GM21717 (cell line): ENCODE results near the gene SESN3.
"Not testable (repeated sequence)": the region's sequence is repeated elsewhere in the genome, so short reads cannot be mapped to it uniquely, and the experiment has no call there.

ENCODE experiments used
- ATAC-seq: cut with Tn5 transposase; IDR thresholded peaks from one replicate; pipeline ENCODE4 v1.9.1; 2021; ENCODE audit warnings: mild to moderate bottlenecking, moderate library complexity; ENCODE audit not compliant: unreplicated experiment

The SESN3 gene

GRCh38 chr11:95251896-95252295 is 20.9 kb upstream of the SESN3 start:
- not testable (repeated sequence) for ATAC-seq

GRCh38 chr11:95248666-95249467 is 17.9 kb upstream of the SESN3 start:
- peak; percentile 84 for ATAC-seq

GRCh38 chr11:95247883-95248282 is 16.9 kb upstream of the SESN3 start:
- ATAC-seq, result no peak

- ATAC-seq, result no peak
Observed at GRCh38 chr11:95247127-95247684, 16.2 kb upstream of the SESN3 start.

GRCh38 chr11:95245581-95245980 is 14.6 kb upstream of the SESN3 start:
- no peak for ATAC-seq

GRCh38 chr11:95245038-95245437 is 14.0 kb upstream of the SESN3 start:
- ATAC-seq, result no peak

- ATAC-seq, result no peak
Observed at GRCh38 chr11:95243673-95244072, 12.7 kb upstream of the SESN3 start.

GRCh38 chr11:95242845-95243605 is 12.0 kb upstream of the SESN3 start:
- no peak for ATAC-seq

- peak; percentile 46 for ATAC-seq
Observed at GRCh38 chr11:95242091-95242844, 11.3 kb upstream of the SESN3 start.

GRCh38 chr11:95241681-95242081 is 10.7 kb upstream of the SESN3 start:
- peak; percentile 40 for ATAC-seq

GRCh38 chr11:95239871-95240649 is 9.1 kb upstream of the SESN3 start:
- no peak for ATAC-seq

- ATAC-seq, result no peak
Observed at GRCh38 chr11:95232666-95233065, 1.7 kb upstream of the SESN3 start.

- peak; percentile 34 for ATAC-seq
Observed at GRCh38 chr11:95231881-95232605, 1.0 kb upstream of the SESN3 start.

GRCh38 chr11:95230810-95231126 is 234 bp downstream of the SESN3 start:
- ATAC-seq, result peak; percentile 12

GRCh38 chr11:95229993-95230809 is 801 bp downstream of the SESN3 start:
- ATAC-seq, result peak; percentile 7

GRCh38 chr11:95229199-95229992 is 1.6 kb downstream of the SESN3 start:
- ATAC-seq, result no peak

GRCh38 chr11:95228081-95228749 is 2.8 kb downstream of the SESN3 start:
- ATAC-seq, result no peak

GRCh38 chr11:95227060-95227459 is 3.9 kb downstream of the SESN3 start:
- not testable (repeated sequence) for ATAC-seq
